Osteoblast (primary cell): ENCODE results near the gene FAF1. TPM values are rescaled to one million over a fixed set of nuclear protein-coding genes. Genes with fewer than 3 reads are reported as not detected.
"Not testable (repeated sequence)": the region's sequence is repeated elsewhere in the genome, so short reads cannot be mapped to it uniquely, and the experiment has no call there.

Experiments
- DNase-seq: peaks from one replicate; pipeline ENCODE4 v3.0.0; 2011; ENCODE audit warnings: low spot score, mixed read lengths; ENCODE audit not compliant: insufficient read length; ENCODE audit errors: missing footprints
- H2AFZ ChIP-seq: 2 replicates; pipeline ENCODE4 v1.6.0; 2011; ENCODE audit warnings: mild to moderate bottlenecking, low read length
- H3K27ac ChIP-seq: 2 replicates; pipeline ENCODE4 v1.5.1; 2011; ENCODE audit warnings: mild to moderate bottlenecking, low read depth, low read length, moderate library complexity
- H3K27me3 ChIP-seq: 2 replicates; pipeline ENCODE4 v1.6.0; 2012; ENCODE audit warnings: mild to moderate bottlenecking, control low read depth, inconsistent platforms, low read length, moderate library complexity; ENCODE audit not compliant: insufficient read depth
- H3K36me3 ChIP-seq: 2 replicates; pipeline ENCODE4 v1.5.1; 2011; ENCODE audit warnings: mild to moderate bottlenecking, low read length, control low read depth, moderate library complexity; ENCODE audit not compliant: insufficient read depth
- H3K4me1 ChIP-seq: 2 replicates; pipeline ENCODE4 v1.5.1; 2011; ENCODE audit warnings: mild to moderate bottlenecking, low read length, control low read depth, moderate library complexity; ENCODE audit not compliant: insufficient read depth
- H3K4me2 ChIP-seq: 2 replicates; pipeline ENCODE4 v1.6.0; 2011; ENCODE audit warnings: mild to moderate bottlenecking, low read length; ENCODE audit not compliant: insufficient read depth
- H3K4me3 ChIP-seq: fragments of 200-600 bp; sonication (generic); 3 replicates; pipeline ENCODE4 v1.5.1; 2012; ENCODE audit warnings: mild to moderate bottlenecking, low read length, inconsistent platforms; ENCODE audit not compliant: insufficient read depth
- H3K79me2 ChIP-seq: 2 replicates; pipeline ENCODE4 v1.6.0; 2012; ENCODE audit warnings: mild to moderate bottlenecking, low read length, control low read depth, inconsistent platforms; ENCODE audit not compliant: insufficient read depth
- H3K9me3 ChIP-seq: 2 replicates; pipeline ENCODE4 v1.5.1; 2011; ENCODE audit warnings: low read depth, low read length, control low read depth
- H4K20me1 ChIP-seq: 2 replicates; pipeline ENCODE4 v1.6.0; 2012; ENCODE audit warnings: mild to moderate bottlenecking, low read length, control low read depth; ENCODE audit not compliant: insufficient read depth
- total RNA-seq: library from RNA; depleted of rRNA; stranded (reverse); fragments of >200 nt; gene quantifications from 2 replicates; pipeline ENCODE4 v1.2.3, GENCODE V29; 2012
- TF ChIP-seq, protein P1 (sequence below): IDR thresholded peaks from 2 replicates; pipeline ENCODE4 v1.5.1; 2011; ENCODE audit warnings: mild to moderate bottlenecking, low read depth, low read length, moderate library complexity; ENCODE audit errors: extremely low read depth

The FAF1 gene
- total RNA-seq, 1 donor = 40.5 TPM

DNA sequence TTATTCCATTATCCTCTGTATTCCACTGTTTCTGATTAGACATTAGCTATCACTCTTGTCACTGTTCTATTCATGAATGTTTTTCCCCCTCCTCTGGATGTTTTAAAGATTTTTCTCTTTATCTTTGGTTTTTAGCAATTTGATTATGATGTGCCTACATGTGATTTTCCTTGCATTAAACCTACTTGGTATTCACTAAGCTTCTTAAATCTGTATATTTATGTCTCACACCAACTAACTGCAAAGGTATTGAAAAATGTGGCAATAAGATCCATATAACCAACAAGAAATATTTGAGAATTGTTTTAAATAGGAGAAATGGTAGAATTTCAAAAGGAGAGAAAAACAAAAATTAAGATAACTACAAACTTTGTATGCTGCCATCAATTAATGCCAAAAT lies 25.2 kb downstream of the FAF1 start:
- no peak for DNase-seq
- H3K4me1 ChIP-seq = no peaks in the 10 kb centered on the region
- H3K79me2 ChIP-seq = peaks cover 69% of the 10 kb centered on the region
- H3K4me3 ChIP-seq = no peak overlapping the region
- no peak overlapping the region for H2AFZ ChIP-seq
- no peaks in the 10 kb centered on the region for H3K27me3 ChIP-seq
- TF ChIP-seq, protein P1, sequence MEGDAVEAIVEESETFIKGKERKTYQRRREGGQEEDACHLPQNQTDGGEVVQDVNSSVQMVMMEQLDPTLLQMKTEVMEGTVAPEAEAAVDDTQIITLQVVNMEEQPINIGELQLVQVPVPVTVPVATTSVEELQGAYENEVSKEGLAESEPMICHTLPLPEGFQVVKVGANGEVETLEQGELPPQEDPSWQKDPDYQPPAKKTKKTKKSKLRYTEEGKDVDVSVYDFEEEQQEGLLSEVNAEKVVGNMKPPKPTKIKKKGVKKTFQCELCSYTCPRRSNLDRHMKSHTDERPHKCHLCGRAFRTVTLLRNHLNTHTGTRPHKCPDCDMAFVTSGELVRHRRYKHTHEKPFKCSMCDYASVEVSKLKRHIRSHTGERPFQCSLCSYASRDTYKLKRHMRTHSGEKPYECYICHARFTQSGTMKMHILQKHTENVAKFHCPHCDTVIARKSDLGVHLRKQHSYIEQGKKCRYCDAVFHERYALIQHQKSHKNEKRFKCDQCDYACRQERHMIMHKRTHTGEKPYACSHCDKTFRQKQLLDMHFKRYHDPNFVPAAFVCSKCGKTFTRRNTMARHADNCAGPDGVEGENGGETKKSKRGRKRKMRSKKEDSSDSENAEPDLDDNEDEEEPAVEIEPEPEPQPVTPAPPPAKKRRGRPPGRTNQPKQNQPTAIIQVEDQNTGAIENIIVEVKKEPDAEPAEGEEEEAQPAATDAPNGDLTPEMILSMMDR = no peak
- no peaks in the 10 kb centered on the region for H3K9me3 ChIP-seq
- no peaks in the 10 kb centered on the region for H3K36me3 ChIP-seq
- no peak overlapping the region for H3K27ac ChIP-seq
- peaks cover 10% of the 10 kb centered on the region for H4K20me1 ChIP-seq
- H3K4me2 ChIP-seq = no peak overlapping the region

DNA sequence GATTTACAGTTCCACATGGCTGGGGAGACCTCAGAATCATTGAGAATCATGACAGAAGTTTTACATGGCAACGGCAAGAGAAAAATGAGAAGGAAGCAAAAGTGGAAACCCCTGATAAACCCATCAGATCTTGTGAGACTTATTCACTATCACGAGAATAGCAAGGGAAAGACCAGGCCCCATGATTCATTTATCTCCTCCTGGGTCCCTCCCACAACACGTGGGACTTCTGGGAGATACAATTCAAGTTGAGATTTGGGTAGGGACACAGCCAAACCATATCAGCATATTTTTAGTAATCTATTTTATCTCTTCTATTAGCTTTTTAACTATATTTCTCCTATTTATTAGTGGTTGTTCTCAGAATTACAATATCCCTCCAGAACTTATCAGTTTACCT lies 26.3 kb downstream of the FAF1 start:
- H2AFZ ChIP-seq, DNase-seq, H3K9me3 ChIP-seq, H3K27me3 ChIP-seq, H3K36me3 ChIP-seq, H3K4me1 ChIP-seq, H3K4me2 ChIP-seq, H3K27ac ChIP-seq, H3K4me3 ChIP-seq: not testable (repeated sequence)
- Histone ChIP-seq H4K20me1 (peaks cover 12% of the 10 kb centered on the region), H3K79me2 (peaks cover 62% of the 10 kb centered on the region)

DNA sequence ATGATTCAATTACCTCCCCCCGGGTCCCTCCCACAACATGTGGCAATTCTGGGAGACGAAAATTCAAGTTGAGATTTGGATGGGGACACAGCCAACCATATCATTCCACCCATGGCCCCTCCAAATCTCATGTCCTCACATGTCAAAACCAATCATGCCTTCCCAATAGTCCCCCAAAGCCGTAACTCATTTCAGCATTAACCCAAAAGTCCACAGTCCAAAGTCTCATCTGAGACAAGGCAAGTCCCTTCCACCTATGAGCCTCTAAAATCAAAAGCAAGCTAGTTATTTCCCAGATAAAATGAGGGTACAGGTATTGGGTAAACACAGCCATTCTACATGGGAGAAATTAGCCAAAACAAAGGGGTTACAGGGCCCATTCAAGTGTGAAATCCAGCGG lies 28.0 kb downstream of the FAF1 start:
- DNase-seq, H3K27me3 ChIP-seq, H3K9me3 ChIP-seq, H3K4me2 ChIP-seq, H3K4me3 ChIP-seq, H3K36me3 ChIP-seq, H3K27ac ChIP-seq, H2AFZ ChIP-seq, H3K4me1 ChIP-seq: not testable (repeated sequence)
- H3K79me2 ChIP-seq = peaks cover 59% of the 10 kb centered on the region
- H4K20me1 ChIP-seq = peaks cover 13% of the 10 kb centered on the region

DNA sequence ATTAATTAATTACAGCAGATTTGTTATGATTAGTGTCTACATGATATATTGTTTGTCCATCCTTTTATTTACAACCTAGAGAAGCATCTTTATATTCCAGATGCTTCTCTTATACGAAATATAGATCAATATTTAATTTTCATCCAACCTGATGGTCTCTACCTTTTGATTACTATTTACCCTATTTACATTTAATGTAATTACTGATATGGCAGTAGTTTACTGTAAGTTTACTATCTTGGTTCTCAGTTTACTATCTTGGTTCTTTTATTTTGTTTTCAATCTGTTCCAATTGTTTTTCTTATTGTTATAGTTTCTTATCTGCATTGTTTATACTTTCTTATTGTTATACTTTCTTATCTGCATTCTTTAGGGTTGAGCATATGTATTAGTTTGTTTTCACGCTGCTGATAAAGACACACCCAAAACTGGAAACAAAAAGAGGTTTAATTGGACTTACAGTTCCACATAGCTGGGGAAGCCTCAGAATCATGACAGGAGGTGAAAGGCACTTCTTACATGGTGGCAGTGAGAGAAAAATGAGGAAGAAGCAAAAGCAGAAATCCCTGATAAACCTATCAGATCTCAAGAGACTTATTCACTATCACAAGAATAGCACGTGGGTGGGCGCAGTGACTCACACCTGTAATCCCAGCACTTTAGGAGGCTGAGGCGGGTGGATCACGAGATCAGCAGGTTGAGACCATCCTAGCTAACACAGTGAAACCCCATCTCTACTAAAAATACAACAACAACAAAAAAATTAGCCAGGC lies 28.9 kb downstream of the FAF1 start:
- peaks cover 58% of the 10 kb centered on the region for H3K79me2 ChIP-seq
- no peaks in the 10 kb centered on the region for H3K27me3 ChIP-seq
- TF ChIP-seq, protein P1 = no peak
- H3K27ac ChIP-seq = no peak overlapping the region
- H4K20me1 ChIP-seq = peaks cover 6% of the 10 kb centered on the region
- H2AFZ ChIP-seq = no peak overlapping the region
- peak; percentile 38 for DNase-seq
- no peaks in the 10 kb centered on the region for H3K9me3 ChIP-seq
- H3K4me3 ChIP-seq = no peak overlapping the region
- no peaks in the 10 kb centered on the region for H3K36me3 ChIP-seq
- no peak overlapping the region for H3K4me2 ChIP-seq
- H3K4me1 ChIP-seq = no peaks in the 10 kb centered on the region

- Histone ChIP-seq H3K27me3 (no peaks in the 10 kb centered on the region), H3K27ac (no peak overlapping the region), H3K4me3 (no peak overlapping the region), H3K4me2 (no peak overlapping the region), H3K9me3 (no peaks in the 10 kb centered on the region), H4K20me1 (peaks cover 5% of the 10 kb centered on the region), H3K36me3 (no peaks in the 10 kb centered on the region), H2AFZ (no peak overlapping the region), H3K4me1 (no peaks in the 10 kb centered on the region), H3K79me2 (peaks cover 58% of the 10 kb centered on the region)
- TF ChIP-seq, protein P1 = no peak
- no peak for DNase-seq
These were observed 29.9 kb downstream of the FAF1 start for GRCh38 chr1:50930193-50930592.
